GM15510 (cell line): ENCODE data around the gene REEP3.

ENCODE experiments used
- POLR2A ChIP-seq: IDR thresholded peaks from 3 replicates; pipeline ENCODE4 v1.6.1; 2011; ENCODE audit warnings: borderline replicate concordance; ENCODE audit not compliant: insufficient read length; ENCODE audit errors: extremely low read depth

The REEP3 gene

GRCh38 chr10:63624701-63625100, 103.5 kb downstream of the REEP3 start:
- no peak for TF ChIP-seq POLR2A

GRCh38 chr10:63627396-63627795, 106.2 kb downstream of the REEP3 start:
- TF ChIP-seq POLR2A = no peak

- no peak for TF ChIP-seq POLR2A
Observed at GRCh38 chr10:63627881-63628296, 106.7 kb downstream of the REEP3 start.

- TF ChIP-seq POLR2A = peak; percentile 29
Observed at GRCh38 chr10:63628526-63629362, 107.5 kb downstream of the REEP3 start.

GRCh38 chr10:63629363-63630084, 108.3 kb downstream of the REEP3 start:
- TF ChIP-seq POLR2A = no peak

GRCh38 chr10:63630085-63630930, 109.1 kb downstream of the REEP3 start:
- peak; percentile 71 for TF ChIP-seq POLR2A

- TF ChIP-seq POLR2A = no peak
Observed at GRCh38 chr10:63630931-63631680, 109.9 kb downstream of the REEP3 start.

GRCh38 chr10:63631991-63632390, 110.8 kb downstream of the REEP3 start:
- TF ChIP-seq POLR2A = no peak

- TF ChIP-seq POLR2A = no peak
Observed at GRCh38 chr10:63633677-63634487, 112.7 kb downstream of the REEP3 start.

- no peak for TF ChIP-seq POLR2A
Observed at GRCh38 chr10:63634488-63635065, 113.4 kb downstream of the REEP3 start.

GRCh38 chr10:63636812-63637211, 115.6 kb downstream of the REEP3 start:
- TF ChIP-seq POLR2A = no peak

GRCh38 chr10:63637901-63638327, 116.7 kb downstream of the REEP3 start:
- no peak for TF ChIP-seq POLR2A

- no peak for TF ChIP-seq POLR2A
Observed at GRCh38 chr10:63641366-63641765, 120.2 kb downstream of the REEP3 start.

GRCh38 chr10:63641799-63642198, 120.6 kb downstream of the REEP3 start:
- TF ChIP-seq POLR2A = no peak

GRCh38 chr10:63642808-63643207, 121.6 kb downstream of the REEP3 start:
- no peak for TF ChIP-seq POLR2A
